ENCODE data around the gene CDRT4. TPM values are rescaled to one million over a fixed set of nuclear protein-coding genes. Genes with fewer than 3 reads are reported as not detected.

CDRT4 gene
- 4.1 and 5.0 TPM in 2 replicates for polyA plus RNA-seq (2011; rRNA removed)
- 3.8 and 6.7 TPM in 2 replicates for polyA minus RNA-seq (2011; rRNA and poly(A)+ RNA removed)

- no peak for DNase-seq (ENCODE audit: low read depth, low spot score)
- POLR2A ChIA-PET = no interaction called here
- no peak for TF ChIP-seq CTCF (IDR thresholded peaks at IDR 0.05; ENCODE audit: low read depth, low read length)
- Histone ChIP-seq H3K27me3 (ENCODE audit: control insufficient read depth, insufficient read depth, low read length) (no peaks in the 10 kb centered on the region), H3K4me3 (ENCODE audit: low read depth, low read length) (no peak within 1 kb of the TSS), H3K27ac (ENCODE audit: low read depth, low read length) (no peak within 1 kb of the TSS), H3K9me3 (ENCODE audit: control insufficient read depth, insufficient read depth, low read length) (peaks cover 7% of the 10 kb centered on the region; the same call in 1 of the 2 replicates)
- CTCF ChIA-PET = no interaction called here
Measured at GRCh38 chr17:15467592-15467991, at the start of gene CDRT4. Gene CDRT4 (minus strand): TSS chr17:15467621. CDS start chr17:15440238, 27,383 bp downstream.

- Histone ChIP-seq H3K4me3 (ENCODE audit: low read depth, low read length) (no peak overlapping the region), H3K27ac (ENCODE audit: low read depth, low read length) (no peak overlapping the region), H3K27me3 (ENCODE audit: control insufficient read depth, insufficient read depth, low read length) (no peaks in the 10 kb centered on the region), H3K9me3 (ENCODE audit: control insufficient read depth, insufficient read depth, low read length) (peaks cover 26% of the 10 kb centered on the region)
- CTCF ChIA-PET = interaction anchor here (0.9 kb wide), 1 partner anchor 265 kb away, joined by 3 read pairs; no protein-coding TSS in a partner anchor
- DNase-seq (ENCODE audit: low read depth, low spot score) = no peak
- TF ChIP-seq CTCF (IDR thresholded peaks at IDR 0.05; ENCODE audit: low read depth, low read length) = no peak
- POLR2A ChIA-PET = no interaction called here
Measured at GRCh38 chr17:15516150-15516549, 48.7 kb upstream of the CDRT4 start.

- Histone ChIP-seq H3K4me3 (ENCODE audit: low read depth, low read length) (no peak overlapping the region), H3K9me3 (ENCODE audit: control insufficient read depth, insufficient read depth, low read length) (peaks cover 22% of the 10 kb centered on the region), H3K27me3 (ENCODE audit: control insufficient read depth, insufficient read depth, low read length) (no peaks in the 10 kb centered on the region), H3K27ac (ENCODE audit: low read depth, low read length) (no peak overlapping the region)
- no peak for DNase-seq (ENCODE audit: low read depth, low spot score)
- POLR2A ChIA-PET = no interaction called here
- CTCF ChIA-PET = interaction anchor here (1.7 to 2.7 kb wide), 2 partner anchors 11 to 257 kb away, joined by 7 to 33 read pairs; no protein-coding TSS in a partner anchor
- TF ChIP-seq CTCF (IDR thresholded peaks at IDR 0.05; ENCODE audit: low read depth, low read length) = no peak
Measured at GRCh38 chr17:15514469-15514868, 47.0 kb upstream of the CDRT4 start.

- no peak for DNase-seq (ENCODE audit: low read depth, low spot score)
- CTCF ChIA-PET = interaction anchor here (1.7 to 2.7 kb wide), 2 partner anchors 11 to 256 kb away, joined by 7 to 33 read pairs; no protein-coding TSS in a partner anchor
- TF ChIP-seq CTCF (IDR thresholded peaks at IDR 0.05; ENCODE audit: low read depth, low read length) = no peak
- Histone ChIP-seq H3K9me3 (ENCODE audit: control insufficient read depth, insufficient read depth, low read length) (peaks cover 19% of the 10 kb centered on the region), H3K27ac (ENCODE audit: low read depth, low read length) (no peak overlapping the region), H3K27me3 (ENCODE audit: control insufficient read depth, insufficient read depth, low read length) (no peaks in the 10 kb centered on the region), H3K4me3 (ENCODE audit: low read depth, low read length) (no peak overlapping the region)
- POLR2A ChIA-PET = no interaction called here
Measured at GRCh38 chr17:15513856-15514459, 46.5 kb upstream of the CDRT4 start.

GRCh38 chr17:15513058-15513791 lies 45.8 kb upstream of the CDRT4 start:
- no peaks in the 10 kb centered on the region for H3K27me3 ChIP-seq (ENCODE audit: control insufficient read depth, insufficient read depth, low read length)
- no peak overlapping the region for H3K27ac ChIP-seq (ENCODE audit: low read depth, low read length)
- CTCF ChIA-PET = interaction anchor here (0.7 to 2.7 kb wide), 3 partner anchors 10 to 256 kb away, joined by 3 to 33 read pairs (median 7); no protein-coding TSS in a partner anchor
- POLR2A ChIA-PET = no interaction called here
- TF ChIP-seq CTCF (IDR thresholded peaks at IDR 0.05; ENCODE audit: low read depth, low read length) = no peak
- peaks cover 19% of the 10 kb centered on the region for H3K9me3 ChIP-seq (ENCODE audit: control insufficient read depth, insufficient read depth, low read length)
- DNase-seq (ENCODE audit: low read depth, low spot score) = no peak
- no peak overlapping the region for H3K4me3 ChIP-seq (ENCODE audit: low read depth, low read length)
